ENCODE results near the gene TIMM17A.

DNA sequence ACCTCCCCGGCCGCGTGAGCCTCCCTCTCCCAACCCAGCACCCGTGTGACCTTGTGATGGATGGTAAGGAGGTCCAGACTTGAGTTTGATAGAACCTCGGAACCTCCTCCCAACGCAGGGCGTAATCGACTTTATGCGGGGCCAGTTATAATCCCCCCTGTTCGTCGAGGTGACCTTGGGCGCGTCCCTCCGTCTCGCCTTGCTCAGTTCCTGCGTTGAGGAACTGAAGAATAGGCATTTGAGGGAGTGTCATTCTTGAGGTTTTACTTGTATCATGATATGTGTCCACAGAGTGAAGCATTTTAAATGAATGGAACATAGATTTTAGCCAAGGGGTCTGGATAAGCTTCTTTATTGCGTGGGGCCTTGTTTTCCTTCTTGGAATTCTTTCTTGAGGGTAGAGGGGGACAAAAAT lies 433 bp downstream of the TIMM17A start:
- TF ChIP-seq, protein P1, sequence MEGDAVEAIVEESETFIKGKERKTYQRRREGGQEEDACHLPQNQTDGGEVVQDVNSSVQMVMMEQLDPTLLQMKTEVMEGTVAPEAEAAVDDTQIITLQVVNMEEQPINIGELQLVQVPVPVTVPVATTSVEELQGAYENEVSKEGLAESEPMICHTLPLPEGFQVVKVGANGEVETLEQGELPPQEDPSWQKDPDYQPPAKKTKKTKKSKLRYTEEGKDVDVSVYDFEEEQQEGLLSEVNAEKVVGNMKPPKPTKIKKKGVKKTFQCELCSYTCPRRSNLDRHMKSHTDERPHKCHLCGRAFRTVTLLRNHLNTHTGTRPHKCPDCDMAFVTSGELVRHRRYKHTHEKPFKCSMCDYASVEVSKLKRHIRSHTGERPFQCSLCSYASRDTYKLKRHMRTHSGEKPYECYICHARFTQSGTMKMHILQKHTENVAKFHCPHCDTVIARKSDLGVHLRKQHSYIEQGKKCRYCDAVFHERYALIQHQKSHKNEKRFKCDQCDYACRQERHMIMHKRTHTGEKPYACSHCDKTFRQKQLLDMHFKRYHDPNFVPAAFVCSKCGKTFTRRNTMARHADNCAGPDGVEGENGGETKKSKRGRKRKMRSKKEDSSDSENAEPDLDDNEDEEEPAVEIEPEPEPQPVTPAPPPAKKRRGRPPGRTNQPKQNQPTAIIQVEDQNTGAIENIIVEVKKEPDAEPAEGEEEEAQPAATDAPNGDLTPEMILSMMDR (IDR thresholded peaks at IDR 0.05; ENCODE audit: low read length) = no peak
- TF ChIP-seq EZH2 (IDR thresholded peaks at IDR 0.05; ENCODE audit: borderline replicate concordance, low read length) = no peak
